H1 (cell line): ENCODE data around the gene PCNX1. TPM values are rescaled to one million over a fixed set of nuclear protein-coding genes. Genes with fewer than 3 reads are reported as not detected.
"Not testable (repeated sequence)": the region's sequence is repeated elsewhere in the genome, so short reads cannot be mapped to it uniquely, and the experiment has no call there.

Experiments used
- CTCF ChIA-PET: fragments of 300-600 bp; sonication (Branson Sonifier 250); formaldehyde crosslinking; loops from one replicate; lab custom pipeline; 2021; ENCODE audit not compliant: partially characterized antibody; lab: Charles Lee
- POLR2A ChIA-PET: fragments of 300-600 bp; sonication (Branson Sonifier 250); formaldehyde crosslinking; loops from one replicate; lab custom pipeline; 2021; ENCODE audit warnings: inconsistent platforms; ENCODE audit not compliant: partially characterized antibody; lab: Charles Lee
- DNase-seq, 2 experiments: peaks; one replicate each; pipeline versions ENCODE4 v3.0.0 to v3.0.0-alpha.2; 2010 to 2022; ENCODE audit warnings: low spot score in 2 of 2, low read depth in 1 of 2, mixed read lengths in 1 of 2
- FAIRE-seq: peaks from 2 replicates; lab custom pipeline; 2011; peaks lifted over from hg19 to GRCh38; lab: Jason Lieb, UNC
- H2AFZ ChIP-seq: 2 replicates; pipeline ENCODE4 v1.8.1; 2012; ENCODE audit warnings: low read length, inconsistent platforms
- H2AK5ac ChIP-seq: 2 replicates; pipeline ENCODE4 v1.6.1; 2013; ENCODE audit warnings: low read depth, low read length
- H2BK120ac ChIP-seq: replicated peaks from 2 replicates; pipeline ENCODE3; 2013; ENCODE audit warnings: low read depth, low read length, inconsistent platforms
- H2BK12ac ChIP-seq: 2 replicates; pipeline ENCODE4 v1.6.1; 2013; ENCODE audit warnings: low read depth, low read length
- H2BK15ac ChIP-seq: 2 replicates; pipeline ENCODE4 v1.6.1; 2013; ENCODE audit warnings: low read length
- H2BK20ac ChIP-seq: 2 replicates; pipeline ENCODE4 v1.6.1; 2013; ENCODE audit warnings: low read length
- H2BK5ac ChIP-seq: 2 replicates; pipeline ENCODE4 v1.6.1; 2013; ENCODE audit warnings: low read depth, low read length
- H3K14ac ChIP-seq: 2 replicates; pipeline ENCODE4 v1.6.1; 2013; ENCODE audit warnings: inconsistent platforms; ENCODE audit not compliant: insufficient read length
- H3K18ac ChIP-seq: 2 replicates; pipeline ENCODE4 v1.6.1; 2013; ENCODE audit warnings: low read length; ENCODE audit errors: extremely low read depth
- H3K23ac ChIP-seq: 2 replicates; pipeline ENCODE4 v1.6.1; 2013; ENCODE audit warnings: inconsistent platforms; ENCODE audit not compliant: insufficient read length
- H3K23me2 ChIP-seq: 2 replicates; pipeline ENCODE4 v1.6.1; 2013; ENCODE audit warnings: low read depth, low read length
- H3K27ac ChIP-seq: 2 replicates; pipeline ENCODE4 v1.6.1; 2011; ENCODE audit warnings: low read depth, low read length, inconsistent platforms
- H3K27me3 ChIP-seq, 4 experiments: replicated peaks in 1 of 4; 1 replicate in 1 of 4; 2 replicates in 3 of 4; pipeline versions ENCODE4 v1.6.1 to v1.8.1; 2011 to 2013; ENCODE audit warnings: low read length in 3 of 4, mild to moderate bottlenecking in 3 of 4, inconsistent platforms in 2 of 4, mixed read lengths in 2 of 4, moderate library complexity in 1 of 4; ENCODE audit not compliant: control insufficient read depth in 3 of 4, insufficient read depth in 3 of 4; ENCODE audit errors: extremely low read depth in 1 of 4
- H3K36me3 ChIP-seq, 4 experiments: 2 replicates each; pipeline versions ENCODE4 v1.6.1 to v1.8.1; 2011 to 2013; ENCODE audit warnings: mild to moderate bottlenecking in 4 of 4, low read length in 3 of 4, moderate library complexity in 2 of 4, control low read depth in 1 of 4, inconsistent platforms in 1 of 4; ENCODE audit not compliant: insufficient read depth in 4 of 4, control insufficient read depth in 2 of 4
- H3K4ac ChIP-seq: replicated peaks from 2 replicates; pipeline ENCODE3; 2013; ENCODE audit warnings: low read length, low read depth, mixed read lengths, inconsistent platforms; ENCODE audit not compliant: insufficient read length
- H3K4me1 ChIP-seq, 4 experiments: replicated peaks in 1 of 4; 1 replicate in 1 of 4; 2 replicates in 3 of 4; pipeline versions ENCODE4 v1.6.1 to v1.8.1; 2011 to 2013; ENCODE audit warnings: low read length in 3 of 4, inconsistent platforms in 2 of 4, mixed read lengths in 1 of 4; ENCODE audit not compliant: insufficient read depth in 4 of 4, control insufficient read depth in 3 of 4
- H3K4me2 ChIP-seq, 2 experiments: 2 replicates each; pipeline versions ENCODE4 v1.6.1 to v1.8.1; 2011 to 2013; ENCODE audit warnings: low read depth in 2 of 2, low read length in 2 of 2, control low read depth in 1 of 2, inconsistent platforms in 1 of 2, mild to moderate bottlenecking in 1 of 2; ENCODE audit not compliant: insufficient read depth in 1 of 2
- H3K4me3 ChIP-seq, 4 experiments: fragments of 200-600, 300-600 bp in 1 of 4; sonication (generic), shearing (Covaris generic), sonication (Bioruptor Twin) in 1 of 4; 2 replicates each; pipeline versions ENCODE4 v1.5.1 to v1.8.1; 2011 to 2016; ENCODE audit warnings: low read length in 4 of 4, low read depth in 3 of 4, control low read depth in 2 of 4, inconsistent platforms in 2 of 4, mild to moderate bottlenecking in 2 of 4, mixed read lengths in 1 of 4, moderate library complexity in 1 of 4; ENCODE audit not compliant: insufficient read depth in 2 of 4; ENCODE audit errors: extremely low read depth in 1 of 4
- H3K56ac ChIP-seq: replicated peaks from 2 replicates; pipeline ENCODE3; 2013; ENCODE audit warnings: low read depth, mild to moderate bottlenecking, mixed read lengths, low read length, inconsistent platforms; ENCODE audit not compliant: insufficient read length
- H3K79me1 ChIP-seq: 2 replicates; pipeline ENCODE4 v1.6.1; 2013; ENCODE audit warnings: low read depth, low read length, control low read depth
- H3K79me2 ChIP-seq, 2 experiments: 2 replicates each; pipeline versions ENCODE4 v1.6.1 to v1.8.1; 2012 to 2013; ENCODE audit warnings: low read length in 2 of 2, mild to moderate bottlenecking in 2 of 2, inconsistent platforms in 1 of 2; ENCODE audit not compliant: insufficient read depth in 2 of 2, control insufficient read depth in 1 of 2
- H3K9ac ChIP-seq, 4 experiments: replicated peaks in 1 of 4; 1 replicate in 1 of 4; 2 replicates in 3 of 4; pipeline versions ENCODE4 v1.6.1 to v1.8.1; 2011 to 2013; ENCODE audit warnings: low read depth in 3 of 4, low read length in 3 of 4, control low read depth in 2 of 4, mild to moderate bottlenecking in 2 of 4, moderate library complexity in 2 of 4, inconsistent platforms in 1 of 4; ENCODE audit errors: extremely low read depth in 1 of 4
- H3K9me3 ChIP-seq, 2 experiments: 2 replicates each; pipeline versions ENCODE4 v1.6.1 to v1.8.1; 2012 to 2013; ENCODE audit warnings: mild to moderate bottlenecking in 2 of 2, moderate library complexity in 2 of 2, control low read depth in 1 of 2, inconsistent platforms in 1 of 2, low read depth in 1 of 2, low read length in 1 of 2, mixed read lengths in 1 of 2; ENCODE audit not compliant: insufficient read depth in 2 of 2
- H4K20me1 ChIP-seq, 2 experiments: replicated peaks in 1 of 2; 2 replicates each; pipeline versions ENCODE3 to v1.8.1; 2011 to 2013; ENCODE audit warnings: inconsistent platforms in 2 of 2, low read length in 2 of 2, mild to moderate bottlenecking in 1 of 2; ENCODE audit not compliant: insufficient read depth in 2 of 2, control insufficient read depth in 1 of 2
- H4K5ac ChIP-seq: 2 replicates; pipeline ENCODE4 v1.6.1; 2013; ENCODE audit warnings: low read length, low read depth, mixed read lengths, inconsistent platforms; ENCODE audit not compliant: insufficient read length
- H4K8ac ChIP-seq: 2 replicates; pipeline ENCODE4 v1.8.0; 2013; ENCODE audit warnings: mild to moderate bottlenecking, moderate library complexity, low read length, inconsistent platforms; ENCODE audit not compliant: insufficient read depth; ENCODE audit errors: extremely low read depth
- H4K91ac ChIP-seq: replicated peaks from 2 replicates; pipeline ENCODE3; 2013; ENCODE audit warnings: low read length, mixed read lengths, inconsistent platforms; ENCODE audit not compliant: insufficient read length
- CTCF ChIP-seq, 3 experiments: IDR thresholded peaks; 1 replicate in 2 of 3; 2 replicates in 1 of 3; pipeline versions ENCODE4 v1.5.1 to v1.6.1; 2011; ENCODE audit warnings: low read length in 3 of 3, mild to moderate bottlenecking in 3 of 3, inconsistent platforms in 2 of 3, low read depth in 1 of 3, moderate library complexity in 1 of 3; ENCODE audit not compliant: insufficient read depth in 1 of 3; ENCODE audit errors: control extremely low read depth in 1 of 3
- RAD21 ChIP-seq, 2 experiments: IDR thresholded peaks in 1 of 2; conservative IDR thresholded peaks in 1 of 2; 2 replicates each; pipeline ENCODE4 v1.6.1; 2011; ENCODE audit warnings: low read depth in 2 of 2, low read length in 2 of 2, improper control_type of control experiment in 1 of 2, inconsistent platforms in 1 of 2, mild to moderate bottlenecking in 1 of 2, moderate library complexity in 1 of 2
- WGBS, 2 experiments: shearing (Covaris generic) in 1 of 2; methylation state at CpG; one replicate each; pipeline versions ENCODE4 v1.1.6 to v1.1.7; 2013 to 2015; ENCODE audit warnings: low lambda C conversion rate in 2 of 2, mixed read lengths in 2 of 2, inconsistent platforms in 1 of 2, low coverage in 1 of 2, missing lambda C conversion rate in 1 of 2; ENCODE audit not compliant: insufficient replicate concordance in 2 of 2, insufficient coverage in 1 of 2, insufficient read length in 1 of 2; ENCODE audit errors: extremely low coverage in 1 of 2, missing lambda C conversion rate in 1 of 2; 5-methylcytosine and 5-hydroxymethylcytosine counted together
- polyA plus RNA-seq, 7 experiments: library from polyadenylated mRNA; depleted of rRNA in 3 of 7; stranded (reverse) in 5 of 7; unstranded in 2 of 7; fragments of >200 nt in 5 of 7; fragments of 200-250 nt in 2 of 7; gene quantifications; 1 replicate in 5 of 7; 2 replicates in 1 of 7; 4 replicates in 1 of 7; pipeline versions ENCODE4 v1.2.1 to v1.2.3, GENCODE V29; 2011 to 2013; ENCODE audit warnings: missing spikeins in 2 of 7, mixed read lengths in 2 of 7
- total RNA-seq: library from RNA; stranded (reverse); fragmentation: NEBNext Ultra II Directional; extraction: Animal tissue kit (Norgen Biotek cat#: 25700); gene quantifications from 2 replicates; pipeline ENCODE4 v1.2.1, GENCODE V29; 2021

Gene PCNX1
- total and polyA plus RNA-seq, 2 of the 8 experiments (the other 6 are each of a cell fraction or from before 2014, with no cell fraction given), result 37.7 to 53.2 TPM

GRCh38 chr14:71147335-71147734, 240.1 kb downstream of the PCNX1 start:
- H4K8ac ChIP-seq, H3K4me2 ChIP-seq, H3K23ac ChIP-seq, FAIRE-seq, H3K27me3 ChIP-seq, POLR2A ChIA-PET, DNase-seq, H2BK12ac ChIP-seq, H4K91ac ChIP-seq, H3K4me1 ChIP-seq, H3K18ac ChIP-seq, H3K27ac ChIP-seq, H3K79me1 ChIP-seq, H2BK15ac ChIP-seq, H3K79me2 ChIP-seq, H3K36me3 ChIP-seq, H3K56ac ChIP-seq, H2AFZ ChIP-seq, H2BK5ac ChIP-seq, H3K14ac ChIP-seq, H4K5ac ChIP-seq, H3K23me2 ChIP-seq, H3K4ac ChIP-seq, H2AK5ac ChIP-seq, H3K4me3 ChIP-seq, H3K9ac ChIP-seq, H2BK120ac ChIP-seq, H2BK20ac ChIP-seq, H4K20me1 ChIP-seq: not testable (repeated sequence)
- TF ChIP-seq RAD21 (IDR thresholded peaks at IDR 0.05 in 1 of 2, conservative IDR thresholded peaks at IDR 0.05 in 1 of 2; ENCODE audit: low read depth in 2 of 2, low read length in 2 of 2) (peak; percentile 50 to 53), CTCF (IDR thresholded peaks at IDR 0.05; ENCODE audit: control extremely low read depth in 1 of 3, insufficient read depth in 1 of 3, low read depth in 1 of 3, low read length in 3 of 3) (peak in 2 of 3 experiments; percentile 19 to 21; a peak in 2 of 4 replicates)
- CTCF ChIA-PET, result interaction anchor here (1.1 to 1.5 kb wide), 3 partner anchors 9 to 604 kb away, joined by 3 read pairs; no protein-coding TSS in a partner anchor
- WGBS, 2 experiments, result 98% methylated on average over 7 of the region's 7 CpGs; no CpG with 5 or more reads in 1 of the 2 experiments
- H3K9me3 ChIP-seq, result peaks cover 31 to 38% of the 10 kb centered on the region in 2 experiments
